ENCODE data around the gene TECTB.

TECTB gene

GRCh38 chr10:112313234-112313633 is 30.0 kb downstream of the TECTB start:
- no peak for DNase-seq

DNA sequence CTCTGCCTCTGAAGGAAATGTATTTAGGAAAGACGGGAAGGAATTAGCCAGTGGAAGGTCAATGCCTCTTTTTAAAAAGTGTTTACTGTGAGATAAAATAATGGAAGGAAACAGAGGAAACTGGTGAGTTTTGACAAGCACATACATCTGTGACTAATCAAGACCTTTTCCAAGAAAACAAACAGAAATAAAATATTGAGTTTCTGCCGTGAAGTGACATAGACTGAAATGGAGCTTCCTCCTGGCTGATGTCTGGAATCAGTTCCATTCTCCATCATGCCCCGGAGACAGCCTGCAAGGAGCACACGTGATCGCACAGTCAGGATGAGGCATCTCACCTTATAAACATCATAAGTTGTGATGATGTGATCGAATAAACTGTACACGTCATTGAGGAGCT is 30.7 kb downstream of the TECTB start:
- no peak for DNase-seq

- DNase-seq, result peak; percentile 63
These were observed 31.7 kb downstream of the TECTB start for GRCh38 chr10:112314822-112315474.

- no peak for DNase-seq
These were observed 44.5 kb downstream of the TECTB start for GRCh38 chr10:112327678-112328077.

- no peak for DNase-seq
These were observed 47.0 kb downstream of the TECTB start for GRCh38 chr10:112330162-112330561.

DNA sequence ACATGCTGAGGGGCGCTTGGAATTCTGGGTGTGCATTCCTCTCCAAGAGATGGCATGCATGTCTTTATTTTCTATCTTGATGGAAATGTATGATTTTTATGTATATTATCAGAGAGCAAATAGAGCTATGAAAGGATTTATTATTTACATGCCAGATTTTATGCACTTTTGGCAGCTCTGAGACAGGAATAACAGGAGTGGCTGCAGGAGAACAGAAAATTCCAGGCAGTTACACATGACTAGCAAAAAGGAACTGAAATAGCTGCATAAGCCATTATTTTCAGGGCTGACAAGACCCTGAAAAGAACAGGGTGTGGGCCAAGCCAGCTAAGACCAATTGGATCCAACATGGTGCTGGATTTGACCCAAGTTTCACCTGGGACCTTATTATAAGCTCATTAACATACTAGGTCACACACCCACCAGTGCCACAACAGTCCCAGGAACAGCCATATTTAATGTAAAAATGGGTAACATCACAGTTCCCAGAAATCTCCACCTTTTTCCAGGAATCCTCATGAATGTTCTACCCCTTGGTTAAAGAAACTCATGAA is 47.5 kb downstream of the TECTB start:
- DNase-seq, result no peak

- DNase-seq, result no peak
These were observed 48.8 kb downstream of the TECTB start for GRCh38 chr10:112332022-112332421.

GRCh38 chr10:112332509-112333228 is 49.5 kb downstream of the TECTB start:
- no peak for DNase-seq

DNA sequence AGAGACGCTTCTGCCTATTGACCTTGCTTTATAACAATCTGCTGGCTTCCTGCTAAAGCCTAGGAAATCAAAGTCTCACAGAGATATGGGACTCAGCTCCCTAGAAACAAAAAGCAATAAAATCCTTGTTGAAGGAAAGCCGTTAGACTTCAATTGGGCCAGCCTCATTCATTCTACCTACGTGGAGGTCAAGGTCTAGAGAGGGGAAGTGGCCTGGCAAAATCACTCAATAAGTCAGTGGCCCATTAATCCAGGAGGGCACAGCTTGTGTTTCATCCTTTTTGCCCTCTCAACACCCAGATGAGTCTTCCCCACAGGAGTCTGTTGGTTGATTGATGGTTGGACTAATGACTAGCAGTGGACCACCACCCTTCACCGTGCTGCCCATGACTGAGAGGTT is 50.3 kb downstream of the TECTB start:
- no peak for DNase-seq

DNA sequence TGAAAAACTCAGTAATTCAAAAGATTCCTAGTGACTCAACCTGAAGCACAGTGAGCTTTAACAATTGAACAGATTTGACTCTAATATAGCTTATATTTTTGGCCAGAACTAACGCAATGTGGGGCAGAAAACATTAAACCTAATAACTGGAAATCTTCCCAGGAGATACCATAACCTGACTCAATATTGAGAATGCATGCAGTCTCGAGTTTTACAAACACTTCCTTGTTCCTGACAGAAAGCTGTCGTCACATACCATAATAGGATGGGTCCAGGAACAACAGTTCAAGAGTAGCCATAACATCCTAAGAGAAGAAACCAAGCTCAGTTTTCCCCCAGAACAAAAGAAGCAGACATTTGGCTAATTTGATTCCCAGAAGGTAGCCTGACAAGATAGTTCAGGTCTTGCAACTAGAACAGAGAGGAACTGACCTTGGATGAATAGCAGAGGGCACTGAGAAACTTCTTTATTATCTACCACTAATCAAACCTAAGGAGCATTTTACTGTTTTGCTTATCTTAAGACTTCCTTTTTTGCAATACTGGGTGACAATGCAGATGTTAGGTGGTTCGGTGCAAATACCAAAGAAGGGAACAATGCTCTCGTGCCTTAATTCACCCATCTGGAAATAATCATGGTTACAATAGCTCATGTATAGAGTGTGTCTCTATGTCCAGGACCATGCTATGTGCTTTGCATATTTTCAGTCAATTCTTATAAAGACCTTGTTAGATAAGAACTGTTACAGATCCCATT is 52.1 kb downstream of the TECTB start:
- DNase-seq, result peak; percentile 30

DNA sequence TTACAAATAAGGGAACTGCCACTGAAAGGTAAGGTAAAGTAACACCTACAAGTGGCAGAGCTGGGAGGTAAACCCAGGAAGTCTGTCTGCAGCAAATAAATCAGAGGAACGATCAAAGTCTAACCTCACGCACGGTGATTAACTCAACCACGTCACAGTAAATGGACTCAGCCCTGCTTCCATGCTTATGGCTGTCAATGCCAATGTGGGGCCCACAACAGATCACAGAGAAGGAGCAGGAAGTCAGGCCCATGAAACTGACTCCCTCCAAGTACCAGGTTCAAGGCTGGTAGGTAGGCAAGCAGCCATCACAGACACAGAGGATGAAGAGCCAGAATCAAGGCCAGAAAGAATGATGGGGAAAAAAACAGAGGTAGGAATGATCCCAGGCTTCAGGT is 52.7 kb downstream of the TECTB start:
- DNase-seq, result no peak

GRCh38 chr10:112336556-112337201 is 53.5 kb downstream of the TECTB start:
- no peak for DNase-seq

- no peak for DNase-seq
These were observed 55.8 kb downstream of the TECTB start for GRCh38 chr10:112338957-112339356.

DNA sequence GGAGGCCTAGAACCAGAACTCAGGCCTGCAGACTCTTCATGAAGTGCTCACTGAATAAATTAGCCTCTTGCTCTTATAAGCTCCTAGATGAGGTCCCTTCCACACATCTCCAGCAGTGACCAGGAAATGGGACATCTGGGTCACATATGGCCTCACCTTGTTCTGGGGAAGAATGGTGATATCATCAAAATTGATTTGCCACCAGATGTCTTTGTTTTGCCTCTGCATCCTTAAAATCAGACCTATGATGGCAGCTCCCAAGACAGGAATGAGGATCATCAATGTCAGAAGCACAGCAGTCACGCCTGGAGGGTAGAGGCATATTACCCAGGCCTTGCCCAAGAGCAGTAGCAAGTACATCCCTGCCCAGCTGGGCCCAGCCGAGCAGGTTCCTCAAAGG is 57.4 kb downstream of the TECTB start:
- DNase-seq, result no peak

DNA sequence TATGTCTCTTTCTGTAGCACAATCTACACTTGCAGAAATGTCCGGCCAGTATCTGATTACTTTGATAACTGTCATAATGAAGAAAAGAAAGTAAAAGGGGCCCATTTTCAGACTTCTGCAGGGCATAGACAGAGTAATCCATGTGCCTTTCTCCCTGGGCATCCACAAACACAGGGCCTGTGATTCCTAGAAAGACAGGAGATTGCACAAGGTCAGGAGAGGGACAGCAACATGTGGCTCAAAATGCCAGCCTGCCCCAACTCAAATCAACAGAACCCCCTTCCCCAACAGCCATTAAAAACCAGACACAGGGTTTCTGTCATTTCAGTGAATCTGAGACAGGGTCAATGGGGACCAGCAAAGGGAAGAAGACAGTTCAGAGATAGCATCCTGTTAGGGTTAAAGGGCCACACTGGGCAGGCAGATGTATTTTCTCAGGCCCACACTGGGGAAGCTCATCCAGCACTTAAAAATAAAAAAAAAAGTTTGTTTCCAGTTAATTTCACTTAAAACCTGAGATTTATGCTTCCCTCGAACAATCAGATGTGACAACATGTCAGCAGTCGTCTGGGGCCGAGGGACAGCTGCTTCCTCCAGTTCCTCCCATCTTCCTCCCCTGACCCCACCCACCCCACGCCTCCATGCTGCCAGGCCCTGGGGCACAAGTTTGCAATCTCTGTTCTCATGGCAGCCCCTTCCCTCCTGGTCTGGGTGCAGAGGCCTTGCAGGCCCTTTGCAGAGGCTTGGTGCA is 60.0 kb downstream of the TECTB start:
- DNase-seq, result no peak

GRCh38 chr10:112344261-112344660 is 61.1 kb downstream of the TECTB start:
- no peak for DNase-seq

- no peak for DNase-seq
These were observed 62.0 kb downstream of the TECTB start for GRCh38 chr10:112345202-112345601.

GRCh38 chr10:112345743-112346142 is 62.5 kb downstream of the TECTB start:
- no peak for DNase-seq

DNA sequence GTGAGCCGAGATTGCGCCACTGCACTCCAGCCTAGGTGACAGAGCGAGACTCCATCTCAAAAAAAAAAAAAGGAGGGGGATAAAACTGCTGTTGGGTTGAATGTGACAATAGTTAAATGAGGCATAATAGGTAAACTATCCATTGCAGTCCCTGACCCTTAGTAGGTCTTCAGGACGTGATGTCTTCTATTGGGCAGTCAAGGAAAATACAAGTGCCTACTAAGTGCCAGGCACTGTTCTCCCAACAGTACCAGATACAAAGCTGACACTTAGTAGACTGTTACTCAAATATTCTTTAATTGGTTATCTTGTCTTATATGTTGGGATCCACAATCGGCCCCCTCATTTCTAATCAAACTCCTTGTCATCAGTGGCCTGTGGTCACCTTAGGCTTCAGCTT is 63.6 kb downstream of the TECTB start:
- no peak for DNase-seq

GRCh38 chr10:112347709-112348671 is 64.8 kb downstream of the TECTB start:
- no peak for DNase-seq

DNA sequence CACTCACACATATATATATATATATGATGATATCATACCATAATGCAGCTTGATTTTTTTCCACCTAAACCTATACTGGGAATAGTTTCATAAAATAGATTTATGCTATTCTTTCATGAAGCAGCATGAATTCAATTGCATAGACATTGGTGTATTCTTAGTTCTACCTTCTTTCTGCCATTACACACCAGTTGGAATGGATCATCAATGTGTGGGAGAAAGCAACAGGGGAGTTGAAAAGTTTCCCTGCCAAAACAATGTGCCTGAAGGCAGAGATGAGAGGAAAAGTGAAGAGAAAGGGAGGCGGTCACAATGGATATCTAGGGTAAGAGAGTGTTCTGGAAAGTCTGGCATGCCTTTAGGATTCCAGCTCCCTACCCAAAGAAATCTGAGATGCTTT is 65.6 kb downstream of the TECTB start:
- DNase-seq, result no peak

Measured in fibroblast of skin of right quadriceps (primary cell).